Stimulated activated naive CD8-positive, alpha-beta T cell treated with anti-CD3 and anti-CD28 coated beads, Interleukin-15, amount 100 ng/mL, for 72 hours (primary cell): ENCODE measurements around the gene LHFPL2.
A peak's percentile ranks its signal among the peaks of the same experiment; 100 is the strongest.

Experiments used
- ATAC-seq: fragments of 150-1000 bp; cut with Tn5 transposase; 2 replicates; pipeline ENCODE4 v1.10.0; 2021; ENCODE audit warnings: mild to moderate bottlenecking, moderate library complexity
- DNase-seq, 2 donors: peaks; one replicate each; pipeline ENCODE4 v3.0.0; 2021 to 2022
- H3K27ac Mint-ChIP-seq, 2 donors: one replicate each; pipeline ENCODE4 v1.8.0; 2022; ENCODE audit warnings: mild to moderate bottlenecking in 2 of 2, mixed read lengths in 2 of 2, moderate library complexity in 2 of 2
- H3K27me3 Mint-ChIP-seq: one replicate; pipeline ENCODE4 v1.8.0; 2022; ENCODE audit warnings: mixed read lengths
- H3K4me1 Mint-ChIP-seq: one replicate; pipeline ENCODE4 v1.8.0; 2022; ENCODE audit warnings: mild to moderate bottlenecking, mixed read lengths
- H3K4me3 Mint-ChIP-seq, 2 donors: one replicate each; pipeline ENCODE4 v1.8.0; 2022; ENCODE audit warnings: mild to moderate bottlenecking in 2 of 2, mixed read lengths in 2 of 2, moderate library complexity in 1 of 2
- H3K9me3 Mint-ChIP-seq, 2 donors: one replicate each; pipeline ENCODE4 v1.8.0; 2022; ENCODE audit warnings: mixed read lengths in 2 of 2

LHFPL2 gene

GRCh38 chr5:78501411-78502352, 146.9 kb downstream of the LHFPL2 start:
- Mint-ChIP-seq H3K4me3 (no peak overlapping the region), H3K27me3 (peaks cover 83% of the 10 kb centered on the region), H3K9me3 (no peaks in the 10 kb centered on the region), H3K27ac (no peak overlapping the region), H3K4me1 (no peaks in the 10 kb centered on the region)
- no peak for ATAC-seq
- no peak for DNase-seq

DNA sequence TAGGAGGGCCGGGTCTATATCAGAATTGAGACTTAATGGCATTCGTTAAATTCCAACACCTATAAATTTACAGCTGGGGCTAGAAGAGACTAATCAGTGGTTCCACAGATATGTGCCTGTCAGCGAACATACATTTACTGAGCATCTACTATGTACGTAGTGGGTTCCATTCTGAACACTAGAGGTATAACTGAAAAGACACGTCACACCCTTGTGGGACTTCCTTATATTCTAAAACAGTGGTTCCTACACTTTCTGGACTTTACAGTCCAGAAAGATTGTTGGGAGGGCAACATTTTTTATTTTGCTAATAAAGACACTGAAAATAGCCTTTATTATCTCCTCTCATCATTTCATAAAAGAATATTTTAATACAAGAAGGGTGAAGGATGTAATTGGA, 147.7 kb downstream of the LHFPL2 start:
- Mint-ChIP-seq H3K27me3 (peaks cover 84% of the 10 kb centered on the region), H3K27ac (no peak overlapping the region), H3K4me1 (no peaks in the 10 kb centered on the region), H3K4me3 (no peak overlapping the region), H3K9me3 (no peaks in the 10 kb centered on the region)
- DNase-seq: no peak
- no peak for ATAC-seq

GRCh38 chr5:78500028-78500427, 148.5 kb downstream of the LHFPL2 start:
- DNase-seq: no peak
- H3K4me3 Mint-ChIP-seq: no peak overlapping the region
- ATAC-seq: no peak
- peaks cover 79% of the 10 kb centered on the region for H3K27me3 Mint-ChIP-seq
- H3K27ac Mint-ChIP-seq: no peak overlapping the region
- H3K9me3 Mint-ChIP-seq: no peaks in the 10 kb centered on the region
- no peaks in the 10 kb centered on the region for H3K4me1 Mint-ChIP-seq

- Mint-ChIP-seq H3K9me3 (no peaks in the 10 kb centered on the region), H3K4me3 (no peak overlapping the region), H3K27ac (no peak overlapping the region), H3K4me1 (no peaks in the 10 kb centered on the region), H3K27me3 (peaks cover 73% of the 10 kb centered on the region)
- ATAC-seq (no peak), DNase-seq (no peak)
Measured at GRCh38 chr5:78499485-78499884, 149.1 kb downstream of the LHFPL2 start.

DNA sequence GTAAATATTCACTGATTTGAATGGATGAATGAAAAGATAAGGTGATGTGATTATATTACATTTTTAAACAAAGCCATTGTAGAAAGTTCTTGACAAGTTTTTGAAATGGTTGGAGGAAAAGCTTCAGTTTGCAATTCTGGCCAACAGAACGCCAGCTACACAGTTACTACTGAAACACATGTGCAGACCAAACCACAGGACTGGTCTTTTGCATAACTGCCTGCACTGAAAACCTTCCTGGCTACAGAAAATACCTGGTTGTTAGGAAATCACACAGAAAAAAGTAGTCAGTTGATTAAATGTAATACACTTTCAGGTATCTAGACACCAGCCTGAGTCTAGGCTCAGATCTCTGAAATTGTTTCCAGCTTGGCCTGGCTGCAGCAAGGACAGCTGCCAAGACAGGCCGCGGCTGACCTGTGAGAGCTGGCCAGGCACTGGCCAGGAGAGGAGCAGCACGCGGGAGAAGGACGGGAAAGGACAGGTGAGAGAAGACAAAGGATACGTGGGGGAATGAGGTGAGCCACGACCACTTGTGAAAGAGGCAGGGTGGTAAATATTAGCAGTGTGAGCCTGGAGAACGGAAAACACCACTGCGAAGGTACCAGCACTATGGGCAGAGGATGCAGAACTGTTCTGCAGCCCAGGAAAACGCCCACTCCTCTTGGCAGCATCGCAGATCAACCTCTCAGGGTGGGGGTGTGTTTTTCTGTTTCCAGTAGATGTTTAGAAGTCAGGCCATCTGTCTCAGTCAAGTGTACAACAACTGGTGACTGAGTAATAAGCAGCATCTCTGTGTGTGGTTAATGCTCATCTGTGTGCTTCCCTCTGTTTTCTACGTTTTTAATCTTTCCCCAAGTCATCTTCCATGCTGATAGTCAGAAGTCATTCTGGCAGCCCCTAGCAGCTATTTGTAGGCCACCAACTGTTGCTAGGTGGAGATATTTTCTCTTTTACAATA, 150.7 kb downstream of the LHFPL2 start:
- H3K27ac Mint-ChIP-seq: no peak overlapping the region
- no peak overlapping the region for H3K4me3 Mint-ChIP-seq
- ATAC-seq: no peak
- H3K27me3 Mint-ChIP-seq: peaks cover 59% of the 10 kb centered on the region
- no peaks in the 10 kb centered on the region for H3K9me3 Mint-ChIP-seq
- no peaks in the 10 kb centered on the region for H3K4me1 Mint-ChIP-seq
- no peak for DNase-seq

DNA sequence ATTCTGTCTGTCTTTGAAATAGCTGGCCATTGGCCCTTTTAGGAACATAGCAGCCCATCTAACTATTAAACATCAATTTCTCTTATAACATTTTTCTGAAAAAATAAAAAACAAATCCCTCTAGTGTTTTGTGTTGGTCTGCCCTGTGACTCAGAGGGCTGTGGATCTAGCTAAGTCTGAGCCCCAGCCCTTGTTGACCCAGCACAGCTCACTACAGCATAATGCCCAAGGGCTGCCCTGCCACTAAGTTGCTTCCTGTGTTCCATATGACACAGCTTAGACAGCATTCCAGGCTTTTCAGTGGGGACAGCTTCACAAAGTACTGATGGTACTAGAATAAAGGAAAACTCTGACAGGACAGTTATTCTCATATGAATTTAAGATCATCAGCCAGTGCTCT, 152.2 kb downstream of the LHFPL2 start:
- no peaks in the 10 kb centered on the region for H3K4me1 Mint-ChIP-seq

DNA sequence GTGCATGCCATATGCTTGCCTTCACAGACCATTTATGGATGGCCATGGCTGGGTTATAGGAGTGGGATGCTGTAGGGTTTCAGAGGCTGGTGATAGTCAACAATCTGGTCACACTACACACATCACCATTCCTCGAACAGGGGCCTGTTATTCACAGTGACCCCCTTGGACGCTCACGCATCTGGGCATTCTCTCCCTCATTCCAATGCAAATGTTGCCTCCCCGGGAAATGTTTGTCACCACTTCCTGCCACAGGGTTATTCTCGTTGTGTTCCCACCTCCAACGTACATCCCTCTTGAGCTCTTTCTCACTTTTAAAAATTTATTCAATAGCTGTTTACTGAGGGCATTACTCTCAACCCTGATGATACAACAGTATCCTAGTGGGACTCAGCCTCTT, 152.8 kb downstream of the LHFPL2 start:
- ATAC-seq (no peak), DNase-seq (no peak)
- Mint-ChIP-seq H3K27me3 (peaks cover 41% of the 10 kb centered on the region), H3K4me3 (no peak overlapping the region), H3K4me1 (no peaks in the 10 kb centered on the region), H3K9me3 (no peaks in the 10 kb centered on the region), H3K27ac (no peak overlapping the region)

More for the DNA sequence above, 152.2 kb downstream of the LHFPL2 start:
- Mint-ChIP-seq H3K27me3 (peaks cover 47% of the 10 kb centered on the region), H3K9me3 (no peaks in the 10 kb centered on the region), H3K4me3 (no peak overlapping the region), H3K27ac (no peak overlapping the region)
- no peak for DNase-seq
- no peak for ATAC-seq

DNA sequence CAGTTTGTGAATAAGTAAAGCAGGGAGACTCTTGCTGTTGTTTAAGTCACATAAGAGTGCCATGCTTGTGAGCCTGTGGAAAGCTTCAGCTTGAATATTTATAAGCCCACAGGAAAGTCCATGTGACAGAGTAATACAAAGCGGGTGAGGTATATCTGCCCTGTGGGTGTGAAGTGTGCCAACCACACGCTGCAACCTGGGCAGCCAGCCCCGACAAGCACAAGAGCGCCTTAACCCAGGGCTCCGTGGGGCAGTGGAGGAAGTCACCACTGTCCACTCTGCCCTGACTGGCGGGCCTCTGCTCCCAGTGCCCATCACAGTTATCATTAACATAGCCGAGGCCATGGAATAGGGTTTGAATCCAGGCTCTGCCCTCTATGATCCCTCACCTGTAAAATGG, 155.9 kb downstream of the LHFPL2 start:
- DNase-seq: no peak
- ATAC-seq: no peak
- no peak overlapping the region for H3K27ac Mint-ChIP-seq
- peaks cover 17% of the 10 kb centered on the region for H3K27me3 Mint-ChIP-seq
- H3K4me1 Mint-ChIP-seq: no peaks in the 10 kb centered on the region
- no peaks in the 10 kb centered on the region for H3K9me3 Mint-ChIP-seq
- H3K4me3 Mint-ChIP-seq: no peak overlapping the region

DNA sequence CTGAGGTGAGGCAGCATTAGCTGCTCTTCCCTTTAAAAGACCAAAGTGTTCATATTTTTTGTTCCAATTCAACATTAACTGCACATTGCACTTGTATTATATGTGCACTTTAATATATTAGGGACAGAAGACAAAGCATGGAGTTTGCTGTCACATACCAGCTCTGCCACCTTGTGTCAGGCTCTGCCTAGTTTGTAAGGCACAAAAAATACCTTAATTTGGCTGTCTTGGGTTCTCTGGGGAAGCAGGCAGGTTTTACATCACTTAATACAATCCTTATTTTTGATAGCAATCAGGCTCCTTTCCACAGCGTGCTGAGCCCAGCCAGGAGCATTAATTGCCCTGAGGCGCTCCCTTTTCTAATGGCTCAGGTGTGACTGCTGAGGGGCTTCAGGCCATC, 156.3 kb downstream of the LHFPL2 start:
- Mint-ChIP-seq H3K9me3 (no peaks in the 10 kb centered on the region), H3K27ac (no peak overlapping the region), H3K4me3 (no peak overlapping the region), H3K27me3 (peaks cover 13% of the 10 kb centered on the region), H3K4me1 (no peaks in the 10 kb centered on the region)
- DNase-seq (no peak), ATAC-seq (no peak)

DNA sequence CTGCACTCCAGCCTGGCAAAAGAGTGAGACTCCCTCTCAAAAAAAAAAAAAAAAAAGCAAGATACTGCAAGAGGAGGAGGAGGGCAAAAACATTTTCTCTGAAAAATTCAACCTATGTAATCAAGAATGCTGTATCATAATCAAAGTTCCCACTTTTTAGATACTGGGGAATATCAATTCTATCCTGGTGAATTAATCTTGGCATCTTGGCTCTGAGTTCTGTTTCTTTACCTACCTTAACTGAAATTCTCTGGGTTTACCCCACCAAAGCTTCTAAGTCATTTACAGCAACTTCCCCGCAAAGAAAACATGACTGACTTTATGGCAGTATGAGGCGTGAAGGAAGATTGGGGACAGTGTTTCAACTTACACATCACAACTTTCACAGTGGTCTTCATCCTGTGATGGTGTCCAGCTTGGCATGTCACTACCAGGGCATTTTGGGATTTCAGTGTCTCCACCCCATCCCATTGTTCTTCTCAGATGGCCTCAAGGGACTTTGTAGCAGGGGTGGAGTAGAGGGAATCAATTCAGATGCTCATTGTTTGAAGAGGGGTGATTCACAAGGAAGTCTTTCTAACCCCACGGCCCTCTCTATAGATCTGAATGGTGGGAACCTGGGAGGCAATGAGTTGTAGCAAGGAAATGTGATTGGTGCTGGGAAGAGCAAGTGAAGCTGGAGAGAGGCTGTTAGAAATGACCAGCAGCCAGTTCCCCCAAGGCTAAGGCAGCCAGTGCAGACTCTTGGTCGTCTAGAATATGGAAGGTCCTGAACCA, 157.7 kb downstream of the LHFPL2 start:
- no peak overlapping the region for H3K4me3 Mint-ChIP-seq
- no peaks in the 10 kb centered on the region for H3K4me1 Mint-ChIP-seq
- H3K9me3 Mint-ChIP-seq: no peaks in the 10 kb centered on the region
- peak overlapping the region in 1 of 2 donors; percentile 67 for H3K27ac Mint-ChIP-seq
- no peaks in the 10 kb centered on the region for H3K27me3 Mint-ChIP-seq
- DNase-seq (no peak), ATAC-seq (no peak)

GRCh38 chr5:78487846-78488245, 160.7 kb downstream of the LHFPL2 start:
- no peak overlapping the region for H3K27ac Mint-ChIP-seq
- H3K4me3 Mint-ChIP-seq: no peak overlapping the region
- DNase-seq (no peak), ATAC-seq (no peak)
- H3K4me1 Mint-ChIP-seq: peaks cover 13% of the 10 kb centered on the region
- no peaks in the 10 kb centered on the region for H3K27me3 Mint-ChIP-seq
- H3K9me3 Mint-ChIP-seq: no peaks in the 10 kb centered on the region

GRCh38 chr5:78486218-78486617, 162.4 kb downstream of the LHFPL2 start:
- no peaks in the 10 kb centered on the region for H3K27me3 Mint-ChIP-seq
- H3K4me3 Mint-ChIP-seq: no peak overlapping the region
- H3K9me3 Mint-ChIP-seq: no peaks in the 10 kb centered on the region
- H3K4me1 Mint-ChIP-seq: peaks cover 13% of the 10 kb centered on the region
- no peak for DNase-seq
- ATAC-seq: no peak
- no peak overlapping the region for H3K27ac Mint-ChIP-seq

- Mint-ChIP-seq H3K4me1 (peaks cover 13% of the 10 kb centered on the region), H3K9me3 (no peaks in the 10 kb centered on the region), H3K27me3 (no peaks in the 10 kb centered on the region), H3K4me3 (no peak overlapping the region), H3K27ac (peak overlapping the region in 1 of 2 donors; percentile 63)
- DNase-seq: no peak
- no peak for ATAC-seq
Measured at GRCh38 chr5:78483809-78484521, 164.6 kb downstream of the LHFPL2 start.

GRCh38 chr5:78482948-78483347, 165.6 kb downstream of the LHFPL2 start:
- Mint-ChIP-seq H3K4me1 (peaks cover 13% of the 10 kb centered on the region), H3K27me3 (no peaks in the 10 kb centered on the region), H3K4me3 (no peak overlapping the region), H3K9me3 (no peaks in the 10 kb centered on the region), H3K27ac (no peak overlapping the region)
- ATAC-seq (no peak), DNase-seq (no peak)

DNA sequence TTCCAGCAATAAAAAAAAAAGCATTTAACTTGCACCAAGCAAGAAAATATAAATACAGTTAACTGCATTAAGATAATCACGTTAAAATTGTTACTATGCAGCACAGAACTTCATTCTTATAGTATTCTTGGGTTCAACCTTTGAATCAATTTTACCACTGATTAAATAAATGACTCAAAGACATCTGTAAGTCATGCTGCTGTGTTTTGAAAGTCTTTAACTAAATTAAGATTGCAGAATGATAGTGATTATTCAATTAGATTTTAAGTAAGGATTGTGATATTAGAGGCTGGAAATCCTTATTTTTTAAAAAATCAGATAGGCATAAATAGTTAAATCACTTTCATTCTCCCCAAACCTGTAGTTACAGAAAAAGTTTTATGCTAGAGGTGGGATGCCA, 171.8 kb downstream of the LHFPL2 start:
- H3K4me3 Mint-ChIP-seq: no peak overlapping the region
- ATAC-seq: no peak
- H3K27ac Mint-ChIP-seq: no peak overlapping the region
- no peaks in the 10 kb centered on the region for H3K9me3 Mint-ChIP-seq
- no peaks in the 10 kb centered on the region for H3K4me1 Mint-ChIP-seq
- DNase-seq: no peak
- H3K27me3 Mint-ChIP-seq: no peaks in the 10 kb centered on the region
